22Rv1 (cell line): ENCODE results near the gene PJA1.

ENCODE experiments used
- H3K27ac ChIP-seq: fragments of 450-650 bp; 2 replicates; pipeline ENCODE4 v1.5.1; 2017
- ZFX ChIP-seq: fragments of 450-650 bp; IDR thresholded peaks from 2 replicates; pipeline ENCODE4 v1.6.1; 2017; ENCODE audit warnings: antibody characterized with exemption, borderline replicate concordance
- TF ChIP-seq, protein P1 (sequence below): fragments of 450-650 bp; IDR thresholded peaks from 2 replicates; pipeline ENCODE4 v1.5.1; 2017; ENCODE audit warnings: mild to moderate bottlenecking

PJA1 gene

DNA sequence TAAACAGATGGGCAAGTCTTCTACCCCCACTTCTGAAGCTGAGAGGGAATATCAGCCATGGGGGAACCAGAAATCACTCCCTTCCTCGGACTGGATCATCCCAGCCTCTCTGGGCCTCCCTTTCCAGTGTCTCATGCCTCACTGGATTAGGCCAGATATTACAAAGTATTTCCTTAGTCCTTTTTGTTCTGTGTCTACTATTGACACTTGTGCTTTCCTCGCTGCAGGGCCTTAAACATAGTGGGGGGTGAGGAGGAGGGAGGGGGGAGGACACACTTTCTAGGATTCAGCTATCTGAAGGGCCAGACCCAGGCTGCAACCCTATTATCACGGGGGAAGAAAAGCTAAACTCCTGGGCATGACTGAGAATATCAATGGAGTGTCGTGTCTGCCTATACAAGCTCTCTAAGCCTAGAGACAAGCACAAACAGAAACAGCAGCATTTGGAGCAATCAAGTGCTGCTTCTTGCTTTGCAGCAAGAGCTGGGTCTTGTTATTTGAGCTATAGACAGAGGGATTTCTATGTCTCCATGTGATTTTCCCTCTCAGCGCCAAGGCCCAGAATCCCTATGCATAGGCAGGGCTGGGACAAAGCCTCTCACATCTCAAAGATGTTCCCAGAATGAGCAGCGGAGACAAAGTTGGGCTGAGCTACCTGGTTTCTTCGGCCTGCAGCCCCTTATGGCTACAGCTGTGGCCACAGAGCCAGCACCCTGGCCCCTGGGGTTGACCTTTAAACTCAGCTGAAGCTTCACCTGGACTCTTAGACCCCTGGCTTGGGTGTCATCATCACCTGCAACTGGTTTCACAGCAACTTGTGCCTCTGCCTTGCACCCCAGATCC, 20.2 kb downstream of the PJA1 start:
- no peak overlapping the region for H3K27ac ChIP-seq
- no peak for TF ChIP-seq ZFX
- TF ChIP-seq, protein P1, sequence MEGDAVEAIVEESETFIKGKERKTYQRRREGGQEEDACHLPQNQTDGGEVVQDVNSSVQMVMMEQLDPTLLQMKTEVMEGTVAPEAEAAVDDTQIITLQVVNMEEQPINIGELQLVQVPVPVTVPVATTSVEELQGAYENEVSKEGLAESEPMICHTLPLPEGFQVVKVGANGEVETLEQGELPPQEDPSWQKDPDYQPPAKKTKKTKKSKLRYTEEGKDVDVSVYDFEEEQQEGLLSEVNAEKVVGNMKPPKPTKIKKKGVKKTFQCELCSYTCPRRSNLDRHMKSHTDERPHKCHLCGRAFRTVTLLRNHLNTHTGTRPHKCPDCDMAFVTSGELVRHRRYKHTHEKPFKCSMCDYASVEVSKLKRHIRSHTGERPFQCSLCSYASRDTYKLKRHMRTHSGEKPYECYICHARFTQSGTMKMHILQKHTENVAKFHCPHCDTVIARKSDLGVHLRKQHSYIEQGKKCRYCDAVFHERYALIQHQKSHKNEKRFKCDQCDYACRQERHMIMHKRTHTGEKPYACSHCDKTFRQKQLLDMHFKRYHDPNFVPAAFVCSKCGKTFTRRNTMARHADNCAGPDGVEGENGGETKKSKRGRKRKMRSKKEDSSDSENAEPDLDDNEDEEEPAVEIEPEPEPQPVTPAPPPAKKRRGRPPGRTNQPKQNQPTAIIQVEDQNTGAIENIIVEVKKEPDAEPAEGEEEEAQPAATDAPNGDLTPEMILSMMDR = no peak

DNA sequence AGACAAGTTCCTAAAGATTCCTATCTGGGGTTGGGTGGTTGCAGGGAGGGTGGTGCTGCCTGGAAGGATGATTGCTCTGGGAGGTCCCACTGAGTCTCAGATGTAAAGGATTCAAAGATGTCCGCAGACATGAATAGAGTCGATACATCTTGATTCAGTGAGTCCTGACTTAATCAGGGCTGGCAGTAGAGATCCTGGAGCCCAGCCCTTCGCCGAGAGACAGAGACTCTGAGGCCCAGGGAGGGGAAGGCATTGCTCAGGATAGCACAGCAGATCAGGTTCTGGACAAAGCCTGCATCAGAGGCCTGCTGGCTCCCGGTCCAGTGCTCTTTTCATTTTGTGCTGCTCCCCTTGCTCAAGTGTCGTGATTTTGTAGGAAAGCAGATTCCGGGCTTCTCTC, 21.7 kb downstream of the PJA1 start:
- H3K27ac ChIP-seq = no peak overlapping the region
- no peak for TF ChIP-seq ZFX
- TF ChIP-seq, protein P1 = no peak

DNA sequence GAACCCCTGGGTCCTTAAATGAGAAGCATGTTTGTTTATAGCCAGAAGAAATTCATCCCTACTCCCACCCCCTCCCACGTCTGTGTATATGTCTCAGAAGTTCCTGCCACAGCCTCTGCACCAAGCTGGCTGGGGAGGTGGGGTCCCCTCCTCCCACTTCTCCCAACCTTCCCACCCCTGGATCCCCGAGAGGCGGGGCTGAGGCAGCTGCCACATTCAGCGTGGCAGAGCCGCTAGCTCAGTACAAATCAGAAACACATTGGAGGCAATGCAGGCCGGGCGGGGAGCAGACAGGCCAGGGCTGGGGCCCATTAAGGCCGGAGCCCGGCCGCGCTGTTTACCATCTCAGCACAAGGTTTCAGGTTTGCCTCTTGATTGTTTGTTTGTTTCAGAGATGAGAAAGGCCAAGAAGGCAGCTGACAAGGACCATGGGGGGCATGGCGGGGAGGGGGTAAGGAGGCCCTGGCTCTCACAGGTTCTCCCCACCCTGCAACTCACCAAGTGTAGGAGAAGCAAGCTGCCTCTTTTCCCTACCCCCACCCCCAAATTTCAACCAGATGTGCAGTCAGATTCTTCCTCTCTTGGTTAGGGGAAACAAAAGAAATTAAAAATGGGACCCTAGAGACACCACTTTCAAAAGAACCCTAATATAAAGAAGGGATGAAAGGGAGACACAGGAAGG, 22.3 kb downstream of the PJA1 start:
- no peak overlapping the region for H3K27ac ChIP-seq
- no peak for TF ChIP-seq ZFX
- TF ChIP-seq, protein P1 = no peak

DNA sequence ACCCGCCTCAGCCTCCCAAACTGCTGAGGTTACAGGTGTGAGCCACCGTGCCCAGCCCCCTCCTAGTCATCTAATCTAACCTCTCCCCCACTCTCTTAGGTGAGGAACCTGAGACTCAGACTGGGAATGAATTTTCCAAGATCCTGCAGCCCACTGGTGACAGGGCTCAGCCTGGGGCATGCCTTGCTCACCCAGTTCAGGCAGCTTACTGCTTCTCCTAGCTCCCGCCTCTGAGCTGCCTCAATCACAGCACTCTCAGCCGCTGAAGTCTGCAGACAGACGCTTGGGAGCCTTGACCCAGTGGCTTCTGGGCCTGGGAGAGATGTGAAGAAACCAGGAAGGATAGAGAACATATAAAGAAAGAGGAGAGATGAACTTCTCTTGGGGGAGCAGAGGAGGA, 24.4 kb downstream of the PJA1 start:
- H3K27ac ChIP-seq = no peak overlapping the region
- no peak for TF ChIP-seq ZFX
- TF ChIP-seq, protein P1 = no peak

DNA sequence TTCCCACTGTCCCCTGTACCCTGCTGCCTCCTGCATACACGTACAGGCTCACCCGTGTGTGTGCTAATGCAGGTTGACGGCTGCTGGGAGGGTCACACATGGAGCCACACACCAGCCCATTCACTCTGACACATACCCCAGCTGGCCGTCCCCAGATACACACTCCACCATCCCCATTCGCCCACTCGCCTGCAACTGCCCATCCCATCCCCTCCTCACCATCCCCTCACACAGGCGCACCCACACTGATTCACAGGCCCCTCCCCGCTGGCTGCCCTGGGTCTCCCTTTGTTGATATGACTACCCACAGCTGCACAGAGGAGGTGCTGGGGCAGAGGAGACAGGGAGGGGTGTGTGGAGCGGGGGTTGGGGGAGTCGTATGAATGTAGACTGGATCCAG, 25.7 kb downstream of the PJA1 start:
- H3K27ac ChIP-seq = no peak overlapping the region
- TF ChIP-seq, protein P1 = no peak
- no peak for TF ChIP-seq ZFX

DNA sequence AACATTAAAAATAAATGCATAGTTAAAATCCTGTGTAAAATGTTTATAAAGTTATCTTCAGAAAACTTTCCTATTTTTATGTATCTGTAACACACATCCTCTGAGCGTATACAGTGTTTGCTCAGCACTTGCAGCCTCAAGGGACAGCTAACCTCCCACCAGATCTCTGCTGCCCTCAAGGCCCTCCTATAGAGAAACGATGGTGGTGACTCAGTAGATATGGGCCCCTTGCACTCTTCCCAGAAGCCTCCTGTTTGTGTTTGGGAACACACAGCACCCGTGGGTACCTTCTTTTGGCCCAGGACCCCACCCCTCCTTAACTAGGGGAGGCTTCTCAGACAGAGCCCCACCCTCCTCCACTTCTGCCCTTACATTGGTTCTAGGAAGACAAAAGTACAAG, 26.7 kb downstream of the PJA1 start:
- no peak overlapping the region for H3K27ac ChIP-seq
- no peak for TF ChIP-seq ZFX
- TF ChIP-seq, protein P1 = no peak

DNA sequence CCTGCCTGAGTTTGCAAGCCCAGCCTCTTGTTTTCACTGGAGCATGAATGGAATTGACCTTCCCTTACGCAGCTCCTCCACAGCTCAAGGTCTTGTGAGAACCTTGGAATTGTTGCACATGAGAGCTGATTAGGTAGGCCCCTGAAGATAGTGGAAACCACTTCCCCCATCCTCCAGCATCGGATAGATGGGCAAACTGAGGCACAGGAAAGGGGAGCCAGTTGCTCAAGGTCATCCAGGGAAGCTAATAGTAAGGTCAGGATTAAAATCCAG, 27.2 kb downstream of the PJA1 start:
- TF ChIP-seq, protein P1 = no peak
- TF ChIP-seq ZFX = no peak
- H3K27ac ChIP-seq = no peak overlapping the region
